GM12878 (cell line): ENCODE measurements around the gene SPATA2. TPM values are rescaled to one million over a fixed set of nuclear protein-coding genes. Genes with fewer than 3 reads are reported as not detected.

Source experiments
- JUNB ChIP-seq: IDR thresholded peaks from 2 replicates; pipeline ENCODE4 v1.6.1; 2016; ENCODE audit warnings: antibody characterized with exemption, mild to moderate bottlenecking
- NBN ChIP-seq: fragments of 450-650 bp; IDR thresholded peaks from 2 replicates; pipeline ENCODE4 v1.6.1; 2016
- polyA plus RNA-seq, 11 experiments: library from polyadenylated mRNA; depleted of rRNA in 4 of 11; unstranded in 6 of 11; stranded (reverse) in 5 of 11; fragments of >200 nt; fragmentation: Nextera tagmentation in 4 of 11; fragmentation: Illumina TruSeq in 1 of 11; extraction: Ambion mirVana in 4 of 11; extraction: Trizol in 1 of 11; gene quantifications; 1 replicate in 1 of 11; 2 replicates in 10 of 11; pipeline versions ENCODE4 v1.2.1 to v1.2.3, GENCODE V29; 2011 to 2016; ENCODE audit warnings: inconsistent platforms in 2 of 11, missing spikeins in 2 of 11, low read depth in 1 of 11
- total RNA-seq, 4 experiments: library from RNA; depleted of rRNA in 3 of 4; stranded (reverse); fragments of >200 nt in 3 of 4; fragmentation: Illumina TruSeq in 1 of 4; extraction: Trizol in 1 of 4; gene quantifications; 2 replicates each; pipeline versions ENCODE4 v1.2.1 to v1.2.3, GENCODE V29; 2013 to 2021
- TF ChIP-seq, protein P1 (sequence below): fragments of 450-650 bp; IDR thresholded peaks from 2 replicates; pipeline ENCODE4 v1.6.1; 2018; ENCODE audit warnings: mild to moderate bottlenecking, low read depth, moderate library complexity; ENCODE audit not compliant: partially characterized antibody
- TF ChIP-seq, protein P2 (sequence below): IDR thresholded peaks from 2 replicates; pipeline ENCODE4 v1.6.1; 2012; ENCODE audit warnings: low read depth, low read length, improper control_type of control experiment

Gene SPATA2
- total and polyA plus RNA-seq, 10 of the 15 experiments (the other 5 are each of a cell fraction or from before 2014, with no cell fraction given) = 0.93 to 11.7 (median 5.6) TPM

DNA sequence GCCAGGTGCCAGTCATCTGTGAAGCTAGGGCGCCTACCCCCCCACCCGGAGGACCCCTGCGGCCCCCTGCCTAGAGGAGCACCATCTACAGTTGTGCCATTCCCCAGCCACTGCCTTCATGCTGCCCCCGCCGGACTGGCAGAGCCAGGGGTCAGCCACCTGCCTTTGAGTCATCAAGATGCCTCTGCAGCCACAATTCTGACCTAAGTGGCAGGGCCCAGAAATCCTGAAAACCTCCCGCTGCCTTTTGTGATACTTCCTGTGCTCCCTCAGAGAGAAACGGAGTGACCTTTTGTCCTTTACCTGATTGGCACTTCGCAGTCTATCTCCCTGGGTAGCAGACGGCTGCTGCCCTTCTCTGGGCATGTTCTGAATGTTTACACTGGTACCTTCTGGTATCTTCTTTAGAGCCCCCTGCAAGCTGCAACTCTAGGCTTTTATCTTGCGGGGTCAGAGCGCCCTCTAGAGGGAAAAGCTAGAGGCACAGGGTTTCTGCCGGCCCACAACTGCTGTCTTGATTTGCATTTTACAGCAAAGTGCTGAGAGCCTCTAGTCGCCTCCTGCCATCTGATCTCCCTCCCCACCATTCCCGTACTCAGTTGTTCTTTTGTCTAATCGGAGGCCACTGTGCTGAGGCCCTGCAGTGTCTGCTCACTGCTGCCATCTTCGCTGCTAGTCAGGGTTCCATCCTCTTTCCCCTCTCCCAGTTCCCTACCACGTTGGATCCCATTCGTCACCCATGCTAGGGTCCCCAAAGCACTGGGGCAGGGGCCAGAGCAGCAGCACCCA is 26.9 kb downstream of the SPATA2 start (continued):
- TF ChIP-seq, protein P1, sequence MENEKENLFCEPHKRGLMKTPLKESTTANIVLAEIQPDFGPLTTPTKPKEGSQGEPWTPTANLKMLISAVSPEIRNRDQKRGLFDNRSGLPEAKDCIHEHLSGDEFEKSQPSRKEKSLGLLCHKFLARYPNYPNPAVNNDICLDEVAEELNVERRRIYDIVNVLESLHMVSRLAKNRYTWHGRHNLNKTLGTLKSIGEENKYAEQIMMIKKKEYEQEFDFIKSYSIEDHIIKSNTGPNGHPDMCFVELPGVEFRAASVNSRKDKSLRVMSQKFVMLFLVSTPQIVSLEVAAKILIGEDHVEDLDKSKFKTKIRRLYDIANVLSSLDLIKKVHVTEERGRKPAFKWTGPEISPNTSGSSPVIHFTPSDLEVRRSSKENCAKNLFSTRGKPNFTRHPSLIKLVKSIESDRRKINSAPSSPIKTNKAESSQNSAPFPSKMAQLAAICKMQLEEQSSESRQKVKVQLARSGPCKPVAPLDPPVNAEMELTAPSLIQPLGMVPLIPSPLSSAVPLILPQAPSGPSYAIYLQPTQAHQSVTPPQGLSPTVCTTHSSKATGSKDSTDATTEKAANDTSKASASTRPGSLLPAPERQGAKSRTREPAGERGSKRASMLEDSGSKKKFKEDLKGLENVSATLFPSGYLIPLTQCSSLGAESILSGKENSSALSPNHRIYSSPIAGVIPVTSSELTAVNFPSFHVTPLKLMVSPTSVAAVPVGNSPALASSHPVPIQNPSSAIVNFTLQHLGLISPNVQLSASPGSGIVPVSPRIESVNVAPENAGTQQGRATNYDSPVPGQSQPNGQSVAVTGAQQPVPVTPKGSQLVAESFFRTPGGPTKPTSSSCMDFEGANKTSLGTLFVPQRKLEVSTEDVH = no peak
- TF ChIP-seq JUNB = no peak
- 0 out of 2 replicates have a peak, but pooled peaks have one; percentile 14 for TF ChIP-seq NBN
- TF ChIP-seq, protein P2, sequence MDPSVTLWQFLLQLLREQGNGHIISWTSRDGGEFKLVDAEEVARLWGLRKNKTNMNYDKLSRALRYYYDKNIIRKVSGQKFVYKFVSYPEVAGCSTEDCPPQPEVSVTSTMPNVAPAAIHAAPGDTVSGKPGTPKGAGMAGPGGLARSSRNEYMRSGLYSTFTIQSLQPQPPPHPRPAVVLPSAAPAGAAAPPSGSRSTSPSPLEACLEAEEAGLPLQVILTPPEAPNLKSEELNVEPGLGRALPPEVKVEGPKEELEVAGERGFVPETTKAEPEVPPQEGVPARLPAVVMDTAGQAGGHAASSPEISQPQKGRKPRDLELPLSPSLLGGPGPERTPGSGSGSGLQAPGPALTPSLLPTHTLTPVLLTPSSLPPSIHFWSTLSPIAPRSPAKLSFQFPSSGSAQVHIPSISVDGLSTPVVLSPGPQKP = no peak
